Activated CD4-positive, CD25-positive, alpha-beta regulatory T cell (primary cell): ENCODE results near the gene CACNA2D4.

Source experiments
- DNase-seq, 4 experiments: peaks; one replicate each; lab custom pipeline; 2025; lab: John Stamatoyannopoulos, UW

Gene CACNA2D4

GRCh38 chr12:1919284-1919683 is 832 bp upstream of the CACNA2D4 start:
- no peak for DNase-seq

DNA sequence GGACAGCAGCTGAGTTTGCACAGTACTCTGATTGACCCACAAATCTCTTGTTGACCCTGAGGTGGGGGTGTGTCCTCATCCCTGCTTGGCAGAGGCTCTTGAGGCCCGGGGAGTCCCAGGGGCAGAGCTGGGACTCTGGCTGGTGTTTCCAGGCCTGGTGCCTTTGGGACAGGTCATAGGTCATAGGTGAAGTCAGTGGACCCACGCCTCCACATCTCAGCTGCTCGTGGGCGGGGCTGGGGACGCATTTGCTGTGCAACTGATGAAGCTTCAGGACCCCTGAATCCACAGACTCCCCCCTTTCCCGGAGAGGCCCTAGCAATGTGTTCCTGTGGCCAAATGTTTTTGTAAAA is 408 bp upstream of the CACNA2D4 start:
- no peak for DNase-seq

- DNase-seq, result no peak
Measured at GRCh38 chr12:1917172-1918070, 1.0 kb downstream of the CACNA2D4 start.

GRCh38 chr12:1916371-1917171 is 1.9 kb downstream of the CACNA2D4 start:
- DNase-seq, result no peak

DNA sequence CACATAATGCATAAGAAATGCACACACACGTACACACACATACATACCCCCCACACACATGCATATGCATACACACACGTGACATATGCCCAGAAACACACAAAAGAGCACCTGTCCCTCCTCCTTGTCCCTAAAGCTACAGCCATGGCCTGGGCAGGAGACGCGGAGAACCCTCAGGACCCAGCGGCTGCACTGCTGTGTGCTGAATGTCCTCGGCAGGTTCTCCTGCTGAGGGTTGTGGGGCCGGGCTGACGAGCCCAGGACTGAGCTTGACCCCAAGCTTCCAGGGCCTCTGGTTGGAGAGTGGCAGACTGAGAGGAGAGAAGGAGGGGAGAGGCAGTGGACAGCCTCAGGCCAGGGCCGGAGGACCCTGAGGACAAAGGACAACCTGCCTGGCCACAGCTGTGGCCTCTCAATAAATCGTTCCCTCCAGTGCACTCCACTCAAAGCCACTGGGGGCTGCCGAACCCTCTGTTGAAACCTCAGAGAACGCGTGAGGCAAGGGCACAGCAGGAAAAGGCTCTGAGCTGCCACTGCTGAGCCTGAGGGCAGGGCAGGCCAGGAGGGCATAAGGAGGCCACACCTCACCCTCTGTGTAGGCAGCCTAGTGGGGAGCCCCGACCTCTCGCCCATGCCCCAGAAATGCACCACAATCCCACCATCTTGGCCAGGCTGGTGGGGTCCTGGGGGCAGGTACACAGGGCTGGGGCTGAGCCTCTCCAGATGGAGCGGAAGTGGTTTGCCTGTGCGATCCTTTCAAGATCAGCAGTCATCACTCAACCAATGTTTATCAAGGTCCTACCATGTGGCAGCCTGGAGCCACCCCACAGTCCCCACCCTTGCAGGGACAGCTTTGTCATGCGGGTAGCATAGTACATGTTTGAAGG is 3.1 kb downstream of the CACNA2D4 start:
- no peak for DNase-seq

GRCh38 chr12:1914114-1914911 is 4.1 kb downstream of the CACNA2D4 start:
- no peak for DNase-seq

- DNase-seq, result no peak
Measured at GRCh38 chr12:1913377-1914113, 4.9 kb downstream of the CACNA2D4 start.

GRCh38 chr12:1912580-1913376 is 5.7 kb downstream of the CACNA2D4 start:
- DNase-seq, result no peak

- no peak for DNase-seq
Measured at GRCh38 chr12:1911598-1912575, 6.6 kb downstream of the CACNA2D4 start.

GRCh38 chr12:1910468-1910867 is 8.0 kb downstream of the CACNA2D4 start:
- DNase-seq, result no peak

DNA sequence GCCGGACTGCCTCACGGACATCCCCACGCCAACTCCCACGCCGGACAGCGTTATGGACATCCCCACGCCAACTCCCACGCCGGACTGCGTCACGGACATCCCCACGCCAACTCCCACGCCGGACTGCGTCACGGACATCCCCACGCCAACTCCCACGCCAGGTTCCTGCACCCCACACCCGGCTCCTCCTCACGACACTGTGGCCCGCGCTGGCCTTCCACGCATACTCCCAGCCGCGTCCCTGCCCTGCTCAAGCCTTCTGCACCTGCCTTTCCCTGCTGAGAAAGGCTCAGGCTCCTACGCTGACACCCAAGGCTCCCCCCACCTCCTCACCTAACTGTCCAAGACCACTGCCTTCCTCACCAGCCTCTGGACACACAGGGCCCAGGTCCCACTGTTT is 9.7 kb downstream of the CACNA2D4 start:
- DNase-seq, result no peak

DNA sequence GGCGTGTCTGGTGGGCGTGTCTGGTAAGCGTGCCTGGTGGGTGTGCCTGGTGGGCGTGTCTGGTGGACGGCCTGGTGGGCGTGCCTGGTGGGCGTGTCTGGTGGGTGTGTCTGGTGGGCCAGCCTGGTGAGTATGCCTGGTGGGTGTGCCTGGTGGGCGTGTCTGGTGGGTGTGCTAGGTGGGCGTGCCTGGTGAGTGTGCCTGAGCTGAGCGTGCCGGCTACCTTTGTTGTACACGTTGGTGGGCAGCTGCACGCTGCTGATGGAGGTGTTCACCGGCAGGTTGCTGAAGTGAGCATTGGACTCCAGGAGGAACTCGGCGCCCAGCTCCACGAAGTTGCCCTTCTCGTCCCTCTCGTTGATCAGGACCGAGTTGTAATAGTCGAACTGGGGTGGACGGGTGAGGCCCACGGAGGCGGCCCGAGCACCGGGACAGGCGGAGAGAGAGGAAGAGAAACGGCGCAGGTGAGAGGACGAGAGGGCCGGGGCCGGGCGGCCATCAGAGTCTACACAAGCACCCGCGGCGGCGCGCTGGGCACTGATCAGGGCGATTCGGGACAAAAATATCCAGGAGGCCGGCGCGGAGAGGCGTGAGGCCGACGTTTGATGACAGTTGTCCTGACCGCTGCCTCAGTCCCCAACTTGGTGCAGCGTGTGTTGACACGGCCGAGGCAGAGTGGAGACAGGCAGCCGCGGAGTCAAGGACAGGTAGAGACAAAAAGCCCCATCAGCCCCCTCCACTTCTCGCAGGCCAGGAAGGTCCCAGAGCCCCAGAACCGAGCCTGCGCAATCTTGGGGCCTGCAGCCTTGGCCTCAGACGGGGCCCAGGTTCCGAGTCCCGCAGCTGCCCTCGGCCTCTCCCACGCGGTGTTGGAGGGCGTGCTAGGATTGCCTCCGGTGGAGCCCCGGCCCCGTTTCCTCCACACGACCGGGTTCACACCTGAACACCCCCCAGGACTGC is 10.5 kb downstream of the CACNA2D4 start:
- no peak for DNase-seq

DNA sequence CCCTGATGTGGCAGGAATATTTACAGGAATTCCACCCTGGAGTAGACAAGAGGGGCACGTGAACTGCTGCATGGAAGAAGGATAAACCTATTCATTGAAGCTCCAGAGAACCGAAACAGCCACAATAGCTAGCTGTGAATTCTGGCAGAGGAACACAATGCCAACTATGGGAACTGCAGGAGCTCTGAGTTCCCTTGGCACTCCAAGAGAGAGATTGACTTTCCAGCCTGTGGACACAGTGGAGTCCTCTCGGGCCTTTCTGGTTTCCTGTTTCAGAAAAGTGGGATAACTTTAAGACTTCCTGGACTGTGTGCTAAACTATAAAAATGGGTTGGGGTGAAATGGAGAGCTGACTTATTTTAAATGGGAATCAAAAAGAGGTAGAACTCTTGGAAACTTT is 11.9 kb downstream of the CACNA2D4 start:
- no peak for DNase-seq

- DNase-seq, result no peak
Measured at GRCh38 chr12:1904875-1905274, 13.6 kb downstream of the CACNA2D4 start.

DNA sequence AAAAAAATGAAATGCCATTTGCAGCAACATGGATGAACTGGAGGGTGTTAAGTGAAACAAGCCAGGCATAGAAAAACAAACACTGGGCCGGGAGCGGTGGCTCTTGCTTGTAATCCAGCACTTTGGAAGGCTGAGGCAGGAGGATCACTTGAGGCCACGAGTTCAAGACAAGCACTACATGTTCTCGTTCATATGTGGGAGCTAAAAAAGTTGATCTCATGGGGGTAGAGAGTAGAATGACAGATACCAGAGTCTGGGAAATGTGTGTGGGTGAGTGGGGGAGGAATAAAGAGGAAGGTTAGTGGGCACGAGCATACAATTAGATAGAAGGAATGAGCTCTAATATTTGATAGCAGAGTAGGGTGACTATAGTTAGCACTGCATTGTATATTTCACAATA is 21.5 kb downstream of the CACNA2D4 start:
- DNase-seq, result no peak

DNA sequence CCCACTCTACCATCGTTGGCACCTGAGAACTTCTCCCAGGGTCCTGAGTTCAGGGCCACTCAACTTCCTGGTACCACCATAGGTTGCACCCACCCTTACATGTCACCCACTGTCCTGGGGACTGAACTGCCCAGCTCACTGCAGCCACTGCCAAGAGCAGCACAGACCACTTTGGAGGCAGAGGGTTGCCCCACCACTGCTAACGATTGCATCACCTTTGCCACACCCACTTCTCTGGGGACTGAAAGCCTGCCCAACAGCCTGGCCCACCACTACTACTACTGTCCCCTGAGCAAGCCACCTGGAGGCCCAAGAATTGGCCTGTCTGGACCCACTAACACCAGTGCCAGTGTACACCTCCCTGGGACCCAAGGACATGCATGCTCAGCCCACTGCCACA is 27.6 kb downstream of the CACNA2D4 start:
- no peak for DNase-seq

DNA sequence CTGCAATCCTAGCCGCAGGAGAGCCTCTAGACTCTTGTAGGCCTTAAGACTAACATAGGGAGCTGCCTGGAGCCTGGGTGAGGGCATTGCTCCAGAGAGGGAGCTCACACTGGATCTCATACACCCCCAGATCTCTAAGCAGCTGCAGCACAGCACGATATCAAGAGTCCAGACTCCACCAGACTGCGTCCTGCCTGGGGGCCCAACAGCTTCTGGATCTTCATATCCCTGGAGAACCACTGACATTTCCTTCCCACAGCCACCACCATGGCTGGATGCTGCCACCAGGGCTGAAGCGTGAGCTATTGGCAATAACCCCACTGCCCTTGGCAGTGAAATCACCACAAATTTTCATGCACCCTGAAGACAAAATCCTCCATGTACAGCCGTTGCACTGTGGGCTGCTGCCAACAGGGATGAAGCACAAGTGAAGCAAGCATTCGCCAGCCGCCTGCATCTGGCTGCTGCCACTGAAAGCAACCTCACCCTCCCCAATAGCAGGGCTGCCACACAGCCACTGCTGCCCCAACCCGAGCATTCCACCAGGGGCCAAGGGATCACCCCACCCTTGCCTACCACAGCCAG is 28.2 kb downstream of the CACNA2D4 start:
- DNase-seq, result no peak
